Measurements from ENCODE around the gene TMEM114. TPM values are rescaled to one million over a fixed set of nuclear protein-coding genes. Genes with fewer than 3 reads are reported as not detected.

The TMEM114 gene
- total RNA-seq, 1 experiment from 2014 or later, result not detected

- no peak for TF ChIP-seq ZBTB33 (IDR thresholded peaks at IDR 0.05; ENCODE audit: extremely low read depth, insufficient replicate concordance, low read length)
- TF ChIP-seq EZH2 (IDR thresholded peaks at IDR 0.05), result no peak
These were observed 41.6 kb upstream of the TMEM114 start (continued) for GRCh38 chr16:8631818-8632465.

GRCh38 chr16:8631373-8631772 lies 41.1 kb upstream of the TMEM114 start:
- Histone ChIP-seq H3K4me1 (ENCODE audit: control insufficient read depth in 1 of 2, insufficient read depth in 2 of 2, low read length in 2 of 2) (no peaks in the 10 kb centered on the region), H3K4me2 (ENCODE audit: low read length) (no peak overlapping the region), H3K27ac (ENCODE audit: low read depth, low read length) (no peak overlapping the region), H3K9me2 (ENCODE audit: insufficient read depth) (no peaks in the 10 kb centered on the region), H3K9ac (ENCODE audit: low read length) (no peak overlapping the region), H3K27me3 (ENCODE audit: insufficient read depth, low read length) (no peaks in the 10 kb centered on the region), H3K36me3 (ENCODE audit: control insufficient read depth in 1 of 2, insufficient read depth in 2 of 2, low read length in 2 of 2) (peaks cover 41 to 48% of the 10 kb centered on the region in 2 experiments; a peak in 3 of 4 replicates), H2AFZ (ENCODE audit: low read depth, low read length, poor library complexity, severe bottlenecking) (no peak overlapping the region), H3K9me3 (ENCODE audit: control insufficient read depth in 1 of 2, insufficient read depth in 1 of 2, low read depth in 1 of 2, low read length in 2 of 2) (no peaks in the 10 kb centered on the region), H3K79me2 (ENCODE audit: insufficient read depth, low read length) (peaks cover 8% of the 10 kb centered on the region; the same call in 1 of the 2 replicates), H3K4me3 (replicated peaks in 1 of 2; ENCODE audit: low read depth in 1 of 2, low read length in 2 of 2) (no peak overlapping the region), H4K20me1 (ENCODE audit: insufficient read depth) (no peaks in the 10 kb centered on the region)
- DNase-seq (ENCODE audit: low read depth, low spot score) (no peak), ATAC-seq (no peak)
- POLR2A ChIA-PET, result no interaction called here
- no TSS peak for BruUV-seq (replicated peaks)
- intact Hi-C loops (cut with micrococcal nuclease), result no loop called here
- TF ChIP-seq EGR1 (IDR thresholded peaks at IDR 0.05; ENCODE audit: low read depth) (no peak), SP1 (IDR thresholded peaks at IDR 0.05; ENCODE audit: low read depth) (no peak), ZNF274 (IDR thresholded peaks at IDR 0.05; ENCODE audit: low read depth, low read length) (no peak), YY1 (IDR thresholded peaks at IDR 0.05; ENCODE audit: extremely low read depth, insufficient replicate concordance, low read depth, low read length) (no peak), JUND (IDR thresholded peaks at IDR 0.05) (no peak), POLR2A (IDR thresholded peaks at IDR 0.05; ENCODE audit: borderline replicate concordance, extremely low read depth, insufficient read depth, insufficient read length) (no peak), ELF1 (IDR thresholded peaks at IDR 0.05; ENCODE audit: borderline replicate concordance, low read depth) (no peak), FOSL1 (IDR thresholded peaks at IDR 0.05; ENCODE audit: low read depth) (no peak), CTCF (IDR thresholded peaks at IDR 0.05 in 2 of 3, conservative IDR thresholded peaks at IDR 0.05 in 1 of 3; ENCODE audit: borderline replicate concordance in 1 of 3, insufficient read depth in 1 of 3, low read depth in 2 of 3, low read length in 2 of 3) (no peak), MAX (IDR thresholded peaks at IDR 0.05) (no peak), RAD21 (IDR thresholded peaks at IDR 0.05; ENCODE audit: low read depth) (no peak), EZH2 (IDR thresholded peaks at IDR 0.05) (no peak)
- RAD21 ChIA-PET (ENCODE audit: low non-redundant PET in 1 of 2, low total read pairs in 2 of 2, uncharacterized antibody in 2 of 2, unreplicated experiment in 2 of 2), result no interaction called here
- CTCF ChIA-PET, result no interaction called here

Measured in HCT116 (cell line).